Heart left ventricle (tissue), 13 donors: Measurements from ENCODE around the gene TEX2.

Experiments
- CTCF ChIP-seq, 12 donors: fragments of 200-600 bp; sonication (generic) in 4 of 12; IDR thresholded peaks; one replicate each; pipeline versions ENCODE4 v1.5.0 to v1.8.0; 2018 to 2022; ENCODE audit warnings: antibody characterized with exemption in 12 of 12, mild to moderate bottlenecking in 5 of 12
- POLR2A ChIP-seq, 2 donors: fragments of 450-650 bp; IDR thresholded peaks; one replicate each; pipeline ENCODE4 v1.6.1; 2017; ENCODE audit warnings: antibody characterized with exemption in 2 of 2, mild to moderate bottlenecking in 2 of 2, moderate library complexity in 2 of 2
- donor health status: ischemic (EF 13 %, LVEDD 7.1; RV severe dilation, severe dysfunction).
- donor health status: DM: no; HTN: yes; CAD: no.
- donor health status: DM: no; HTN: no; CAD: no.
- donor health status: ischemic (EF 25% LVEDD 6.9; RV normal size, moderate dysfunction).
- donor health status: ischemic (EF 25% LVEDD 5.7; RV mildly dilated, moderate dysfunction).
- donor health status: ischemic (EF 35%, LVEDD 5.7; RV mildly dilated, moderate dysfunction).
- donor health status: nonischemic (EF 11% LVEDD 7.7; RV severe dilation, severe dysfunction).
- donor health status: DM: yes; HTN: yes; CAD: no.
- donor health status: PGD.
- donor health status: ischemic (EF 29% LVEDD 5.4; RV normal size, mild dysfunction).
- donor health status: nonischemic (EF 23%, LVEDD 6.1; RV moderate dilation, normal function).

DNA sequence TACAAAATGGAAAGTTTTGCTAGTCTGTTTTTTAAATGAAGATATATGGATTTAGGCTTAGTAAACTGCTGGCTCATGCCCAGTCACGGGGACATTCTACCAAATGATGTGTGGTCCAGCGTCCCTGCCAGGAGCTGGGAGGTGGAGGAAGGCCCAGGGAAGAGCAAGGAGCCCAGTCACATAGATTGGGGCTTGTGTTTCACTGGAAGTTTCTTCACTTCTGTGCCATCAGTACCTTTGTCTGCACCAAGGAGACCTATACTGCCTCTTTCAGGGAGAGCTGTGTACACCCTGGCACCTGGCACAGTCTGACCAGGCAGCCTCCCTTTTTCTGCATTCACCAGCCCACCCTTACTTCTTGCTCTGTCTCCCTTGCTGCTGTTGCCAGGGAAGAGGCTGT lies 100.5 kb downstream of the TEX2 start:
- TF ChIP-seq POLR2A (IDR thresholded peaks at IDR 0.05) (no peak), CTCF (IDR thresholded peaks at IDR 0.05) (no peak)
